Stimulated activated CD4-positive, alpha-beta T cell treated with anti-CD3 and anti-CD28 coated beads, Interleukin-15, amount 100 ng/mL, for 24 hours (primary cell): ENCODE measurements around the gene LRRC71.

ENCODE experiments used
- DNase-seq: peaks from one replicate; pipeline ENCODE4 v3.0.0-alpha.2; 2020

The LRRC71 gene

GRCh38 chr1:156951371-156951770, 30.9 kb downstream of the LRRC71 start:
- no peak for DNase-seq

- no peak for DNase-seq
These were observed 33.1 kb downstream of the LRRC71 start for GRCh38 chr1:156953571-156953970.

- DNase-seq = no peak
These were observed 35.9 kb downstream of the LRRC71 start for GRCh38 chr1:156956333-156956732.

- no peak for DNase-seq
These were observed 37.2 kb downstream of the LRRC71 start for GRCh38 chr1:156957634-156958033.

- DNase-seq = no peak
These were observed 37.8 kb downstream of the LRRC71 start for GRCh38 chr1:156958247-156958714.

DNA sequence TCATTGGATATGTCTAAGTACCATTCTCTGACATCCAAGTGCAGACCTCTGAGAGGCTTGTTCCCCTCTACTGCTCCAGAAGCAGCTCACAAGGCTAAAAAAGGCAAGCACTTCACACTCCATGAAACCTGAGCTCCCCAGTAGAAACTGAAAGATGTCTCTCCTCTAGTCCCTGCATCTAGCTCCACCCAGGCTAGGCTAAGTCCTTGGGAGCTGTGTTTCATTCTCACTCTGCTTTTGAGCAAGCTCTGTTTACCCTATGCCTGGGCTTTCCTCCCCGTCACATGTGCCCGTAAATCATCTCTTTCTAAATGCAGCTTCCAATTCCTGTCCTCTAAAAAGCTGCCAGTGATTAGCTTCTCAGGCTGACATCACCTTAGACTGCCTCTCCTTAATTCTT, 39.0 kb downstream of the LRRC71 start:
- no peak for DNase-seq

DNA sequence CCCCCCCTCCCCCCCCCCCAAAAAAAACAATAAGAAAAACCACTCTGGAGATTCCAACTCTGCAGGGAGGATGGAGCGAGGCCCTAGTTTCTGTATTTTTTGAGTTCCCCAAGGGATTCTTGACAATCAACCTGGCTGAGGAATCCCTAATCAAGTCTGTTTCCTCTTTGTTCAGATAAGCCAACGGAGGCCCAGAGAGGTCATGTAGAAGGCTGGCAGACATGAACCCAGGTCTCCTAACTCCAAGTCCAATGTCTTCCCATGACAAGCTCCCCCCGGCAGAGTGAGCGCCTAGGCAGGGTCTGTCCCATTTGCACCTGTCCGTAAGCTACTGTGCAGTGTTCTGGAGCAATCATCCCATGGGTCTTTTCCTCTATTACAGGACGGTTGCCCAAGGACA, 39.5 kb downstream of the LRRC71 start:
- no peak for DNase-seq

GRCh38 chr1:156961709-156962108, 41.3 kb downstream of the LRRC71 start:
- peak; percentile 48 for DNase-seq

- peak; percentile 49 for DNase-seq
These were observed 43.2 kb downstream of the LRRC71 start for GRCh38 chr1:156963621-156964020.

GRCh38 chr1:156964441-156964840, 44.0 kb downstream of the LRRC71 start:
- no peak for DNase-seq

DNA sequence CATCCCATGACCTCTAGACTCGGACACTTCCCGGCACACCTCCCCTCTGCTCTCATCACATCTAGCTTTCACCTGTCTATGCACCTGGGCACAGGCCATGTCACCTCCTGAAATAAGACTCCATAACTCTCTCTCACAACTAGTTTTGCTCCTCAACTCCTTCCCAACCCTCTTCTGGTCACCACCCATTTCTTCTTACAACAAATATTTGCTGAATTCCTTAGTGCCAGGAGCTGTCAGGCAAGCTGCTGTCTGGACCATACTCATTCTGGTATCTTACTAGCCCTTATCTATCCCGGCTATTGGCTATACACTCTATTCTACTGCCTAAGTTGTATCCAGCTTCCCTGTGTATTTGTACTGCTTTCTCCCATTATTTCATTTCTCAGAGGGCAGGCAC, 49.1 kb downstream of the LRRC71 start:
- no peak for DNase-seq

DNA sequence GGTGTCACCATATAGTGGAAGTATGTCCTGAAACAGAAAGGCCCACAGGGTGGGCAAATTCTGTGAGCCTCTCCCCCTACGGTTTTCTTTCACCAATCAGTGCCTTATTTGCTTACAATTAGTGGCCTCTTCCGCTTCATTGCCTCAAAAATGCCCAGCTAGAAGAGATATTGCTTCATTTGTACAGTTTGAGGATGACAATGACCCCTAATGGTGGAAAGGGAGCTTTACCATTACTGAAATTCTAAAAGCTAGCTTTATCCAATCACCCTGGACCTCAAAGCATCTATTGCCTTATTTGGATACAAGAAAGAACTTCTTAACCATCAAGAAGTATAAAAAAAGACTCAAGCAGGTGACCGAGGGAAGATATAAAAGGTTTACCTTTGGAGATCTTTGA, 49.6 kb downstream of the LRRC71 start:
- DNase-seq = no peak

- DNase-seq = no peak
These were observed 53.0 kb downstream of the LRRC71 start for GRCh38 chr1:156973417-156973816.

- DNase-seq = no peak
These were observed 54.7 kb downstream of the LRRC71 start for GRCh38 chr1:156975084-156975483.

- no peak for DNase-seq
These were observed 60.1 kb downstream of the LRRC71 start for GRCh38 chr1:156980551-156980950.
